A673 (cell line): Measurements from ENCODE around the gene THPO. TPM values are rescaled to one million over a fixed set of nuclear protein-coding genes. Genes with fewer than 3 reads are reported as not detected.

Experiments
- BruUV-seq: library from RNA; stranded (reverse); fragments of 400-500 nt; replicated peaks from 2 replicates; lab custom pipeline; 2021; lab: Mats Ljungman, UMichigan
- CTCF ChIA-PET: fragments of 300-600 bp; sonication (Branson Sonifier 250); formaldehyde crosslinking; loops from one replicate; lab custom pipeline; 2022; ENCODE audit warnings: antibody characterized with exemption; lab: Charles Lee
- POLR2A ChIA-PET: fragments of 300-600 bp; sonication (Branson Sonifier 250); formaldehyde crosslinking; loops from one replicate; lab custom pipeline; 2022; ENCODE audit warnings: antibody characterized with exemption; ENCODE audit not compliant: low non-redundant PET; lab: Charles Lee
- DNase-seq: peaks from one replicate; pipeline ENCODE4 v3.0.0-alpha.2; 2015; ENCODE audit warnings: low spot score
- H3K27ac ChIP-seq: fragments of 200-600 bp; sonication (generic); 2 replicates; pipeline ENCODE4 v1.5.1; 2016; ENCODE audit warnings: mixed run types, low read depth, mild to moderate bottlenecking, mixed read lengths, antibody characterized with exemption, low read length; ENCODE audit not compliant: poor library complexity, severe bottlenecking
- H3K27me3 ChIP-seq: fragments of 200-600 bp; sonication (generic); replicated peaks from 2 replicates; pipeline ENCODE4 v1.6.1; 2017; ENCODE audit warnings: mixed run types, low read depth, mild to moderate bottlenecking, mixed read lengths, antibody characterized with exemption, low read length; ENCODE audit not compliant: insufficient read depth, poor library complexity
- H3K36me3 ChIP-seq: fragments of 200-600 bp; sonication (generic); 2 replicates; pipeline ENCODE4 v1.6.1; 2016; ENCODE audit warnings: mixed run types, mild to moderate bottlenecking, mixed read lengths, antibody characterized with exemption, low read length; ENCODE audit not compliant: insufficient read depth, poor library complexity, severe bottlenecking
- H3K4me1 ChIP-seq: fragments of 200-600 bp; sonication (generic); 2 replicates; pipeline ENCODE4 v1.6.1; 2017; ENCODE audit warnings: mixed run types, mild to moderate bottlenecking, mixed read lengths, antibody characterized with exemption, low read length; ENCODE audit not compliant: insufficient read depth, poor library complexity, severe bottlenecking
- H3K4me3 ChIP-seq: fragments of 200-600 bp; sonication (generic); 2 replicates; pipeline ENCODE4 v1.5.1; 2016; ENCODE audit warnings: low read depth, mixed run types, mild to moderate bottlenecking, mixed read lengths, low read length; ENCODE audit not compliant: poor library complexity, severe bottlenecking
- H3K9me3 ChIP-seq: fragments of 200-600 bp; sonication (generic); 2 replicates; pipeline ENCODE4 v1.6.1; 2016; ENCODE audit warnings: mixed run types, low read depth, mild to moderate bottlenecking, mixed read lengths, antibody characterized with exemption, low read length; ENCODE audit not compliant: poor library complexity, severe bottlenecking
- EZH2 ChIP-seq: fragments of 200-600 bp; sonication (generic); IDR thresholded peaks from 2 replicates; pipeline ENCODE4 v1.6.1; 2017; ENCODE audit warnings: borderline replicate concordance, low read depth, mild to moderate bottlenecking, mixed read lengths, antibody characterized with exemption, low read length; ENCODE audit not compliant: poor library complexity, severe bottlenecking
- intact Hi-C: fragments of 100-400 bp; cut with micrococcal nuclease; formaldehyde crosslinking; loops from one replicate; pipeline ENCODE4 v1.10.0; 2022; ENCODE audit not compliant: unreplicated experiment
- total RNA-seq: library from RNA; stranded (reverse); gene quantifications from 2 replicates; pipeline ENCODE4 v1.2.3, GENCODE V29; 2021
- TF ChIP-seq, protein P1 (sequence below): fragments of 300-800, 200-600 bp; sonication (generic); conservative IDR thresholded peaks from 2 replicates; pipeline ENCODE4 v1.5.1; 2017; ENCODE audit warnings: low read depth, mild to moderate bottlenecking, antibody characterized with exemption, low read length, moderate library complexity, mixed read lengths

The THPO gene
- total RNA-seq, 1 experiment from 2014 or later, result not detected

GRCh38 chr3:184371570-184372018 is 6.4 kb downstream of the THPO start:
- DNase-seq, result peak; percentile 92
- Histone ChIP-seq H3K27ac (no peak overlapping the region), H3K9me3 (no peaks in the 10 kb centered on the region), H3K4me1 (peaks cover 11% of the 10 kb centered on the region), H3K36me3 (peaks cover 19% of the 10 kb centered on the region), H3K4me3 (no peak overlapping the region), H3K27me3 (peaks cover 7% of the 10 kb centered on the region)
- TF ChIP-seq, protein P1, sequence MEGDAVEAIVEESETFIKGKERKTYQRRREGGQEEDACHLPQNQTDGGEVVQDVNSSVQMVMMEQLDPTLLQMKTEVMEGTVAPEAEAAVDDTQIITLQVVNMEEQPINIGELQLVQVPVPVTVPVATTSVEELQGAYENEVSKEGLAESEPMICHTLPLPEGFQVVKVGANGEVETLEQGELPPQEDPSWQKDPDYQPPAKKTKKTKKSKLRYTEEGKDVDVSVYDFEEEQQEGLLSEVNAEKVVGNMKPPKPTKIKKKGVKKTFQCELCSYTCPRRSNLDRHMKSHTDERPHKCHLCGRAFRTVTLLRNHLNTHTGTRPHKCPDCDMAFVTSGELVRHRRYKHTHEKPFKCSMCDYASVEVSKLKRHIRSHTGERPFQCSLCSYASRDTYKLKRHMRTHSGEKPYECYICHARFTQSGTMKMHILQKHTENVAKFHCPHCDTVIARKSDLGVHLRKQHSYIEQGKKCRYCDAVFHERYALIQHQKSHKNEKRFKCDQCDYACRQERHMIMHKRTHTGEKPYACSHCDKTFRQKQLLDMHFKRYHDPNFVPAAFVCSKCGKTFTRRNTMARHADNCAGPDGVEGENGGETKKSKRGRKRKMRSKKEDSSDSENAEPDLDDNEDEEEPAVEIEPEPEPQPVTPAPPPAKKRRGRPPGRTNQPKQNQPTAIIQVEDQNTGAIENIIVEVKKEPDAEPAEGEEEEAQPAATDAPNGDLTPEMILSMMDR, result peak; percentile 89
- no peak for TF ChIP-seq EZH2
- ChIA-PET POLR2A (interaction anchor here (0.6 kb wide), 1 partner anchor 35 kb away, joined by 11 read pairs; no protein-coding TSS in a partner anchor), CTCF (interaction anchor here (0.6 to 1.7 kb wide), 16 partner anchors 14 to 827 kb away, joined by 3 to 46 read pairs (median 4); partner anchors contain the start of gene EPHB3)
- intact Hi-C loops, result loop anchor here (1.0 to 10.0 kb wide), 4 partner anchors 96 to 413 kb away; no protein-coding TSS in a partner anchor
- no TSS peak for BruUV-seq

GRCh38 chr3:184368586-184369183 is 9.3 kb downstream of the THPO start:
- H3K27ac ChIP-seq, result no peak overlapping the region
- H3K4me1 ChIP-seq, result peaks cover 11% of the 10 kb centered on the region
- peaks cover 31% of the 10 kb centered on the region for H3K36me3 ChIP-seq
- DNase-seq, result peak; percentile 46
- POLR2A ChIA-PET, result interaction anchor here (0.7 kb wide), 1 partner anchor 1877 kb away, joined by 3 read pairs; no protein-coding TSS in a partner anchor
- intact Hi-C loops, result no loop called here
- CTCF ChIA-PET, result no interaction called here
- no peak overlapping the region for H3K4me3 ChIP-seq
- H3K9me3 ChIP-seq, result no peaks in the 10 kb centered on the region
- BruUV-seq, result no TSS peak
- TF ChIP-seq, protein P1, result no peak
- no peak for TF ChIP-seq EZH2
- H3K27me3 ChIP-seq, result no peaks in the 10 kb centered on the region

DNA sequence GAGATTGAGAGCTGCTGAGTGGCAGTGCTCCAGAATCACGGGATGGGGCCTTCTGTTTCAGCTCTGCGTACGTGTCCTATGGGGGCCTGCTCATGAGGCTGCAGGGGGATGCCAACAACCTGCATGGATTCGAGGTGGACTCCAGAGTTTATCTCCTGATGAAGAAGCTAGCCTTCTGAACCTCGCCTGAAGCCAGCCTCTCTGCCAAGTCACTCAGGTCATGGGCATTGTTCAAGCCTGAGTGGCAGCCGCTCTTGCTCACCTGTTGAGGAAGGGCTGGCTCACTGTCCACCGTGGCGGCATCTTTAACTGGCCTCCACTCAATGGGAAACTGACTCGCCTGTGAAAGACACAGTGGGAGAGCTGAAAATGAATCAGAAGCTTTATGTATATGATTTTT is 9.9 kb downstream of the THPO start:
- H3K4me1 ChIP-seq, result peaks cover 11% of the 10 kb centered on the region
- H3K27ac ChIP-seq, result no peak overlapping the region
- no peak for TF ChIP-seq EZH2
- TF ChIP-seq, protein P1, result no peak
- DNase-seq, result no peak
- H3K27me3 ChIP-seq, result no peaks in the 10 kb centered on the region
- intact Hi-C loops, result no loop called here
- CTCF ChIA-PET, result no interaction called here
- no TSS peak for BruUV-seq
- peaks cover 31% of the 10 kb centered on the region for H3K36me3 ChIP-seq
- no peak overlapping the region for H3K4me3 ChIP-seq
- POLR2A ChIA-PET, result no interaction called here
- H3K9me3 ChIP-seq, result no peaks in the 10 kb centered on the region
